GM18517 (cell line): ENCODE data around the gene BMP7.
"Not testable (repeated sequence)": the region's sequence is repeated elsewhere in the genome, so short reads cannot be mapped to it uniquely, and the experiment has no call there.

ENCODE experiments used
- ATAC-seq: cut with Tn5 transposase; IDR thresholded peaks from one replicate; pipeline ENCODE4 v1.9.1; 2021; ENCODE audit warnings: mild to moderate bottlenecking, moderate library complexity; ENCODE audit not compliant: unreplicated experiment

The BMP7 gene

GRCh38 chr20:57197352-57198131, 68.9 kb downstream of the BMP7 start:
- no peak for ATAC-seq

GRCh38 chr20:57195469-57196100, 70.9 kb downstream of the BMP7 start:
- ATAC-seq: no peak

GRCh38 chr20:57195023-57195422, 71.4 kb downstream of the BMP7 start:
- no peak for ATAC-seq

GRCh38 chr20:57194154-57194553, 72.3 kb downstream of the BMP7 start:
- no peak for ATAC-seq

GRCh38 chr20:57193094-57193493, 73.3 kb downstream of the BMP7 start:
- ATAC-seq: no peak

GRCh38 chr20:57192311-57192710, 74.1 kb downstream of the BMP7 start:
- no peak for ATAC-seq

GRCh38 chr20:57191265-57191638, 75.2 kb downstream of the BMP7 start:
- ATAC-seq: not testable (repeated sequence)

GRCh38 chr20:57190536-57191264, 75.7 kb downstream of the BMP7 start:
- no peak for ATAC-seq

GRCh38 chr20:57189713-57190112, 76.7 kb downstream of the BMP7 start:
- ATAC-seq: no peak

GRCh38 chr20:57188576-57189079, 77.8 kb downstream of the BMP7 start:
- ATAC-seq: no peak

- no peak for ATAC-seq
Measured at GRCh38 chr20:57188056-57188455, 78.4 kb downstream of the BMP7 start.

GRCh38 chr20:57187068-57187634, 79.3 kb downstream of the BMP7 start:
- no peak for ATAC-seq

- no peak for ATAC-seq
Measured at GRCh38 chr20:57186192-57186591, 80.2 kb downstream of the BMP7 start.

GRCh38 chr20:57185188-57185743, 81.2 kb downstream of the BMP7 start:
- ATAC-seq: no peak

- ATAC-seq: no peak
Measured at GRCh38 chr20:57183457-57184009, 82.9 kb downstream of the BMP7 start.

GRCh38 chr20:57181639-57182038, 84.8 kb downstream of the BMP7 start:
- no peak for ATAC-seq

GRCh38 chr20:57180954-57181353, 85.5 kb downstream of the BMP7 start:
- ATAC-seq: no peak

- ATAC-seq: no peak
Measured at GRCh38 chr20:57180387-57180786, 86.1 kb downstream of the BMP7 start.

GRCh38 chr20:57179265-57179664, 87.2 kb downstream of the BMP7 start:
- ATAC-seq: no peak

GRCh38 chr20:57178582-57179111, 87.8 kb downstream of the BMP7 start:
- ATAC-seq: no peak
